Natural killer cell (primary cell): ENCODE data around the gene NUCB1. TPM values are rescaled to one million over a fixed set of nuclear protein-coding genes. Genes with fewer than 3 reads are reported as not detected.

ENCODE experiments used
- ATAC-seq, 3 donors: fragments of 150-1000 bp in 2 of 3; fragments of 200-7000 bp in 1 of 3; cut with Tn5 transposase; 1 replicate in 1 of 3; 2 replicates in 2 of 3; pipeline ENCODE4 v1.10.0; 2021; ENCODE audit warnings: mild to moderate bottlenecking in 2 of 3, moderate library complexity in 2 of 3
- DNase-seq, 2 donors: peaks; one replicate each; pipeline versions ENCODE4 v3.0.0 to v3.0.0-alpha.2; 2013 to 2021; ENCODE audit warnings: mixed read lengths in 1 of 2
- H3K27ac ChIP-seq: one replicate; pipeline ENCODE4 v1.5.1; 2013; ENCODE audit warnings: mild to moderate bottlenecking, low read length
- H3K27me3 ChIP-seq: one replicate; pipeline ENCODE4 v1.6.1; 2013; ENCODE audit warnings: low read length; ENCODE audit not compliant: control insufficient read depth, insufficient read depth
- H3K36me3 ChIP-seq: one replicate; pipeline ENCODE4 v1.6.1; 2013; ENCODE audit warnings: low read length; ENCODE audit not compliant: control insufficient read depth, insufficient read depth
- H3K4me1 ChIP-seq: one replicate; pipeline ENCODE4 v1.6.1; 2013; ENCODE audit warnings: low read length; ENCODE audit not compliant: control insufficient read depth, insufficient read depth
- H3K4me3 ChIP-seq: one replicate; pipeline ENCODE4 v1.5.1; 2013; ENCODE audit warnings: low read length
- H3K9me3 ChIP-seq: one replicate; pipeline ENCODE4 v1.6.1; 2013; ENCODE audit warnings: low read length; ENCODE audit not compliant: control insufficient read depth, insufficient read depth
- H3K27ac Mint-ChIP-seq, 2 donors: one replicate each; pipeline ENCODE4 v1.8.0; 2022; ENCODE audit warnings: mild to moderate bottlenecking in 2 of 2, mixed read lengths in 2 of 2, moderate library complexity in 1 of 2
- H3K27me3 Mint-ChIP-seq, 2 donors: one replicate each; pipeline ENCODE4 v1.8.0; 2022; ENCODE audit warnings: low read depth in 2 of 2, mixed read lengths in 2 of 2
- H3K36me3 Mint-ChIP-seq: one replicate; pipeline ENCODE4 v1.8.0; 2022; ENCODE audit warnings: mixed read lengths
- H3K4me1 Mint-ChIP-seq, 2 donors: one replicate each; pipeline ENCODE4 v1.8.0; 2022; ENCODE audit warnings: mixed read lengths in 2 of 2
- H3K4me3 Mint-ChIP-seq: one replicate; pipeline ENCODE4 v1.8.0; 2022; ENCODE audit warnings: mild to moderate bottlenecking, moderate library complexity, mixed read lengths
- H3K9me3 Mint-ChIP-seq, 2 donors: one replicate each; pipeline ENCODE4 v1.8.0; 2022; ENCODE audit warnings: mixed read lengths in 2 of 2
- WGBS: methylation state at CpG from one replicate; pipeline ENCODE4 v1.1.7; 2013; ENCODE audit warnings: missing lambda C conversion rate; ENCODE audit not compliant: insufficient coverage; 5-methylcytosine and 5-hydroxymethylcytosine counted together
- intact Hi-C: fragments of 100-400 bp; cut with micrococcal nuclease; formaldehyde crosslinking; loops from one replicate; pipeline ENCODE4 v1.14.2; 2022
- total RNA-seq, 4 donors: library from RNA; stranded (reverse); fragments of 120-200 nt in 1 of 4; gene quantifications; one replicate each; pipeline versions ENCODE4 v1.2.3 to v1.2.4, GENCODE V29; 2013 to 2022
- TF ChIP-seq, protein P1 (sequence below): fragments of 200-600 bp; IDR thresholded peaks from one replicate; pipeline ENCODE4 v1.8.0; 2022; ENCODE audit warnings: antibody characterized with exemption

The NUCB1 gene
- total RNA-seq, 3 donors from 2014 or later (not counting 1 experiment from before 2014, with no cell fraction given), result 163 to 192 (median 171) TPM

DNA sequence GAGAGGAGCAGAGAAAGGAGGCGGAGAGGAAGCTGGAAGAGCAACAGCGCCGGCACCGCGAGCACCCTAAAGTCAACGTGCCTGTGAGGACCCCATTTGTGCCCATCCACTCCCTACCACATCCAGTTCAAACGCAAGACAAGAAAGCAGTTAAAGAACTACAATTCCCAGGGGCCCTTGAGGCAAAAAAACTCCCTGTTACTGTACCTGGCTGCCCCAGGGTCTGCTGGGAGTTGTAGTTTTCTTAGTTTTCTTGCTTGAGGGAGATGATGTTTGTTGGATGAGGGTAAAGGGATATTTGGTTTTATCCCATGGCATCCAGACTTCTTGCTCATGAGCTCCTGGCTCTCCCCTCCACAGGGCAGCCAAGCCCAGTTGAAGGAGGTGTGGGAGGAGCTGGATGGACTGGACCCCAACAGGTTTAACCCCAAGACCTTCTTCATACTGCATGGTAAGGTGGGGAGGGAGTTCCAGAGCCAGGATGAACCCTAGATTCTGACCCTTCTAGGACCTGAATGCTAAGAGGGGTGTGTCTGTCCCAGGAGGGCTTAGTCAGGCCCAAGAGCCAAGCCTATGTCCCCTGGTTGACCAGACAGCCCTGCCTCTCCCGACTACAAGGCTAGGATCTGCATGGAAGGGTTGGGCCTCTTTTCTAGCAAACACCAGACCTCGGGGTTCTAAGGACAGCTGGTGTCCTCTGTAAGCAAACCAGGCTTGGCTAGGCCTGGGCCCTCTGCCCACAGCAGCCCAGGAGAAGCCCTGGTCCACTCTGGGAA, 13.2 kb downstream of the NUCB1 start:
- Histone ChIP-seq H3K27ac (no peak overlapping the region), H3K4me3 (no peak overlapping the region), H3K4me1 (no peaks in the 10 kb centered on the region), H3K36me3 (peaks cover 51% of the 10 kb centered on the region), H3K27me3 (no peaks in the 10 kb centered on the region), H3K9me3 (no peaks in the 10 kb centered on the region)
- DNase-seq (peak in 1 of 2 donors; percentile 56), ATAC-seq (peak; percentile 69 to 92 (median 78))
- Mint-ChIP-seq H3K4me3 (no peak overlapping the region), H3K27ac (no peak overlapping the region), H3K4me1 (peaks cover 5 to 7% of the 10 kb centered on the region in 2 donors), H3K9me3 (no peaks in the 10 kb centered on the region), H3K36me3 (no peaks in the 10 kb centered on the region), H3K27me3 (no peaks in the 10 kb centered on the region)
- TF ChIP-seq, protein P1, sequence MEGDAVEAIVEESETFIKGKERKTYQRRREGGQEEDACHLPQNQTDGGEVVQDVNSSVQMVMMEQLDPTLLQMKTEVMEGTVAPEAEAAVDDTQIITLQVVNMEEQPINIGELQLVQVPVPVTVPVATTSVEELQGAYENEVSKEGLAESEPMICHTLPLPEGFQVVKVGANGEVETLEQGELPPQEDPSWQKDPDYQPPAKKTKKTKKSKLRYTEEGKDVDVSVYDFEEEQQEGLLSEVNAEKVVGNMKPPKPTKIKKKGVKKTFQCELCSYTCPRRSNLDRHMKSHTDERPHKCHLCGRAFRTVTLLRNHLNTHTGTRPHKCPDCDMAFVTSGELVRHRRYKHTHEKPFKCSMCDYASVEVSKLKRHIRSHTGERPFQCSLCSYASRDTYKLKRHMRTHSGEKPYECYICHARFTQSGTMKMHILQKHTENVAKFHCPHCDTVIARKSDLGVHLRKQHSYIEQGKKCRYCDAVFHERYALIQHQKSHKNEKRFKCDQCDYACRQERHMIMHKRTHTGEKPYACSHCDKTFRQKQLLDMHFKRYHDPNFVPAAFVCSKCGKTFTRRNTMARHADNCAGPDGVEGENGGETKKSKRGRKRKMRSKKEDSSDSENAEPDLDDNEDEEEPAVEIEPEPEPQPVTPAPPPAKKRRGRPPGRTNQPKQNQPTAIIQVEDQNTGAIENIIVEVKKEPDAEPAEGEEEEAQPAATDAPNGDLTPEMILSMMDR, result no peak
- intact Hi-C loops, result no loop called here
- 99% methylated on average over 9 of the region's 9 CpGs for WGBS

DNA sequence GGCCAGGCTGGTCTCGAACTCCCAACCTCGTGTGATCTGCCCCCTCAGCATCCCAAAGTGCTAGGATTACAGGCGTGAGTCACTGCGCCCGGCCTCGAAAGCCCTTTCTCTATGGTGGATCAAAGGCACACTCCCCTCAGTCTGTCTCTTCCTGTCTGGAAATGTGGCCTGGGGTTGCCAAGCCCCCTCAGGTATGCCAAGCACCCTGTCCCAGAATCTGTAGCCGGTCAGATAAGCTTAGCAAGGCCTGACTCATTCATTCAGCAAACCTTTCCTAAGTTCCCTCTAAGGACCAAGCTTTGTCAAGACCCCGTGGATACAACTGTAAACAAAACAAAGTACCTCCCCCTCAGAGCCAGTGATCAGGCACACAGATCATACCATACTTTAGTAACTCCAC, 14.1 kb downstream of the NUCB1 start:
- intact Hi-C loops, result no loop called here
- Histone ChIP-seq H3K4me1 (no peaks in the 10 kb centered on the region), H3K4me3 (no peak overlapping the region), H3K27me3 (no peaks in the 10 kb centered on the region), H3K9me3 (no peaks in the 10 kb centered on the region), H3K27ac (no peak overlapping the region), H3K36me3 (peaks cover 56% of the 10 kb centered on the region)
- H3K4me1 Mint-ChIP-seq, result peaks cover 5 to 7% of the 10 kb centered on the region in 2 donors
- ATAC-seq, result no peak
- 95% methylated on average over 8 of the region's 8 CpGs for WGBS
- no peaks in the 10 kb centered on the region for H3K36me3 Mint-ChIP-seq
- H3K4me3 Mint-ChIP-seq, result no peak overlapping the region
- TF ChIP-seq, protein P1, result no peak
- H3K9me3 Mint-ChIP-seq, result no peaks in the 10 kb centered on the region
- H3K27me3 Mint-ChIP-seq, result no peaks in the 10 kb centered on the region
- peak overlapping the region in 1 of 2 donors; percentile 38 for H3K27ac Mint-ChIP-seq
- DNase-seq, result no peak

DNA sequence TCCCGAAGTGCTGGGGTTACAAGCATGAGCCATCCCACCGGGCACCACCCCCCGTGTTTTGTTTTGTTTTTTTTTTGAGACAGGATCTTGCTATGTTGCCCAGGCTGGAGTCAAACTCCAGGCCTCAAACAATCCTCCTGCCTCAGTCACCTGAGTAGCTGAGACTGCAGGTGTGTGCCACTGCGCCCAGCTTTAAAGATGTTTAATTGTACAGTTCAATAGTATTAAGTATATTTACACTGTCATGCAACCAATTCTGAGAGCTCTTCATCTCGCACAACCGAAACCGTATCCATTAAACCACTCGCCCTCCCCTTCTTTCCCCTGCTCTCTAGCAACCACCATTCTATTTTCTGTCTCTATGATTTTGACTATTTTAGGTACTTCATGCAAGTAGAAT, 15.6 kb downstream of the NUCB1 start:
- no peaks in the 10 kb centered on the region for H3K27me3 Mint-ChIP-seq
- no peaks in the 10 kb centered on the region for H3K27me3 ChIP-seq
- no peak overlapping the region for H3K4me3 ChIP-seq
- H3K9me3 ChIP-seq, result no peaks in the 10 kb centered on the region
- TF ChIP-seq, protein P1, result no peak
- H3K4me1 ChIP-seq, result no peaks in the 10 kb centered on the region
- H3K4me3 Mint-ChIP-seq, result no peak overlapping the region
- peaks cover 49% of the 10 kb centered on the region for H3K36me3 ChIP-seq
- H3K4me1 Mint-ChIP-seq, result peaks cover 5 to 7% of the 10 kb centered on the region in 2 donors
- no peak overlapping the region for H3K27ac Mint-ChIP-seq
- ATAC-seq, result no peak
- no peak overlapping the region for H3K27ac ChIP-seq
- no peak for DNase-seq
- 85% methylated on average over 7 of the region's 8 CpGs for WGBS
- H3K9me3 Mint-ChIP-seq, result no peaks in the 10 kb centered on the region
- no peaks in the 10 kb centered on the region for H3K36me3 Mint-ChIP-seq
- intact Hi-C loops, result no loop called here
